Activated T-cell treated with anti-CD3 and anti-CD28 coated beads for 24 hours (primary cell): ENCODE data around the gene DLG5.

Experiments used
- DNase-seq: peaks from one replicate; pipeline ENCODE4 v3.0.0-alpha.2; 2020; ENCODE audit warnings: low read depth

DLG5 gene, protein sequence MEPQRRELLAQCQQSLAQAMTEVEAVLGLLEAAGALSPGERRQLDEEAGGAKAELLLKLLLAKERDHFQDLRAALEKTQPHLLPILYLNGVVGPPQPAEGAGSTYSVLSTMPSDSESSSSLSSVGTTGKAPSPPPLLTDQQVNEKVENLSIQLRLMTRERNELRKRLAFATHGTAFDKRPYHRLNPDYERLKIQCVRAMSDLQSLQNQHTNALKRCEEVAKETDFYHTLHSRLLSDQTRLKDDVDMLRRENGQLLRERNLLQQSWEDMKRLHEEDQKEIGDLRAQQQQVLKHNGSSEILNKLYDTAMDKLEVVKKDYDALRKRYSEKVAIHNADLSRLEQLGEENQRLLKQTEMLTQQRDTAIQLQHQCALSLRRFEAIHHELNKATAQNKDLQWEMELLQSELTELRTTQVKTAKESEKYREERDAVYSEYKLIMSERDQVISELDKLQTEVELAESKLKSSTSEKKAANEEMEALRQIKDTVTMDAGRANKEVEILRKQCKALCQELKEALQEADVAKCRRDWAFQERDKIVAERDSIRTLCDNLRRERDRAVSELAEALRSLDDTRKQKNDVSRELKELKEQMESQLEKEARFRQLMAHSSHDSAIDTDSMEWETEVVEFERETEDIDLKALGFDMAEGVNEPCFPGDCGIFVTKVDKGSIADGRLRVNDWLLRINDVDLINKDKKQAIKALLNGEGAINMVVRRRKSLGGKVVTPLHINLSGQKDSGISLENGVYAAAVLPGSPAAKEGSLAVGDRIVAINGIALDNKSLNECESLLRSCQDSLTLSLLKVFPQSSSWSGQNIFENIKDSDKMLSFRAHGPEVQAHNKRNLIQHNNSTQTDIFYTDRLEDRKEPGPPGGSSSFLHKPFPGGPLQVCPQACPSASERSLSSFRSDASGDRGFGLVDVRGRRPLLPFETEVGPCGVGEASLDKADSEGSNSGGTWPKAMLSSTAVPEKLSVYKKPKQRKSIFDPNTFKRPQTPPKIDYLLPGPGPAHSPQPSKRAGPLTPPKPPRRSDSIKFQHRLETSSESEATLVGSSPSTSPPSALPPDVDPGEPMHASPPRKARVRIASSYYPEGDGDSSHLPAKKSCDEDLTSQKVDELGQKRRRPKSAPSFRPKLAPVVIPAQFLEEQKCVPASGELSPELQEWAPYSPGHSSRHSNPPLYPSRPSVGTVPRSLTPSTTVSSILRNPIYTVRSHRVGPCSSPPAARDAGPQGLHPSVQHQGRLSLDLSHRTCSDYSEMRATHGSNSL (N-terminal part only)

GRCh38 chr10:77926566-77927401 lies at the start of gene DLG5:
DLG5 (minus strand) TSS chr10:77926755; CDS start chr10:77926520, 235 bp downstream.
- no peak for DNase-seq

DNA sequence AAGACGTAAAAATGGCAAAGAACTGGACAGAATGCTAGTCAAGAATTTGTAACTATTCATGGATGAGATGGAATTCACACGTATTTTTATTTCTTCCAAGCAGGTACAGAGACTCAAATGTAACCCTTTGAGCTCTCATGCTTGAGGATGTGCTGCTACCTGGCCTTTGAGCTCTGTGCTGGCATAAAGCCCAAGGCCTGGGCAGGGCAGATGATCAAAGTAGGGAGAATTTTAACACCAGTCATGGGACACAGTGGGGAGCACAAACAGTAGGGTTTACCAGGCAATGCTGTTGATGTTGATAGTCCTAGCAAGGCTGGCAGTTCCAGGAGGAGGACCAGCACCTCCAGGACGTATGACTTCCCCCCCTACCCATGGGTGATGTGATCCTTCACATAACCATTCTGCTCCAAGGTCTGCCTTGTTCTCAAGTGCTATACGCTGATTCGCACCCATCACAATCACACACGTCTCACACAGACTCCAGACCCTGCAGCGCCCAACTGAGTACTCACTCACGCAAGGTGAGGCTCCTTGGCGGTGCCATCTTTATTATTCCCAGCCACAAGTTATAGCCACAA lies 48.6 kb upstream of the DLG5 start:
- DNase-seq: no peak

- DNase-seq: no peak
Measured at GRCh38 chr10:77974396-77975074, 48.0 kb upstream of the DLG5 start.

DNA sequence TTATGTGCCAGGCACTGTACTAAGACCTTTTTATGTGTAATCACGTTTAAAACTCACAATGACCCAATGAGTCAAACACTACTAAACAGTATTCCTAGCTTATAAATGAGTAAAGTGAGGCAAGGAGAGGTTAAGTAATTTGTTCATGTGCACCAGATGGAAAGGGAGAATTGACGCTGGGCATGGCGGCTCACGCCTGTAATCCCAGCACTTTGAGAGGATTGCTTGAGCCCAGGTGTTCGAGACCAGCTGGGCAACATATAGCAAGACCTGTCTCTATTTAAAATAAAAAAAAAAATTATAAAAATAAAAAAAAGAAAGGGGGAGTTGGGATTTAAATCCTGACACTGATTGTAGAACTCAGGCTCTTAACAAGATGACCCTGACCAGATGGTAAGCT lies 46.7 kb upstream of the DLG5 start:
- DNase-seq: no peak

- DNase-seq: no peak
Measured at GRCh38 chr10:77972148-77972547, 45.6 kb upstream of the DLG5 start.

GRCh38 chr10:77971804-77972144 lies 45.2 kb upstream of the DLG5 start:
- no peak for DNase-seq

GRCh38 chr10:77970869-77971803 lies 44.6 kb upstream of the DLG5 start:
- DNase-seq: no peak

DNA sequence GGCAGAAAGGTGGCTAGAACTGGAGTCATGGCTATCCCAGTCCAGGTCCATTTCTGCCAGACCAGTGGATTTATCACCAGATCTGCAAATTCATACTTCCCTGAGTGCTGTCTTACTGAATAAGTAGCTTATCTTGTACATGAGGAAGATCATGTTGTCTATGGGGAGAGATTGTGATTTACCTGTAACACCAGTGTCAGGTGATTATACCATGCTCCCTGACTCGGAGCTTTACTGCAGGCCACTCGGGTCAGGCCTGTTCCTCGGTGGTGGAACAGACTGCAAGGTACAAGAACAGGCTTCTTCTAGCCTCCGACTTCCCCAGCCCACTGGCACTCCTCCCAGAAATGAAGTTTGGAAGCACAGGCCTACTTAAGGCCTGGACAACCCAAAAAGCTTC lies 42.6 kb upstream of the DLG5 start:
- no peak for DNase-seq

DNA sequence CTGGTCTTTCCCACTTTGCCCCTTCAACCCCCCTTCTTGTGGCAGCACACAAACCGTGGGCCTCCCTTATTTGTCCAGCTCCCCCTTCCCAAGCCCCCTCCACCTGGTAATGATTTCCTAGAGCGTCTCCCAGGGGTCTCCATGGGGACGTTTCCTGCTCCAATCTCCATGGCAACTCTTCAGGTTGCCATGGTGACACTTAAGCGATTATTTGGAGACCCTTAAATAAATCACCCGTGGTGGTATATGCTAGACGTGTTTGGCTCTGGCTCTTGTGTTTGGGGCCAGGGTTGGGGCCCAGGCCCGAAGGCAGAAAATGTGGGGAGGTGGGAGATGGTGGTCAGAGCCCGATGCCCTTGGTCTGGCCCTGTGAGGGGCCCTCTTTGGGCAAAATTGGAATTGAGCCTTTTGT lies 41.1 kb upstream of the DLG5 start:
- DNase-seq: no peak

DNA sequence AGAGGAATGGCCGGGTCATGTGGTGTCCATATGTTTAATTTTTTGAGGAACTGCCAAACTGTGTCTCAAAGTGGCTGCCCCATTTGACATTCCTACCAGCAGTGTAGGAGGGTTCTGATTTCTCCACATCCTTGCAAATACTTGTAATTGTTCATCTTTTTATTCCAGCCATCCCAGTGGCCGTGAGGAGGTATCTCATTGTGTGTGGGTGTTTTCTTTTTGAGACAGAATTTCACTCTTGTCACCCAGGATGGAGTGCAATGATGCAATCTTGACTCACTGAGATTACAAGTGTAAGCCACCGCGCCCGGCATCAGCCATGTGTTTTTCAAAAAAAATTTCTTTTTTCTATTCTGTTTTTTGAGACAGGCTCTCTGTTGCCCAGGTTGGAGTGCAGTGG lies 38.7 kb upstream of the DLG5 start:
- DNase-seq: no peak

GRCh38 chr10:77964811-77965210 lies 38.3 kb upstream of the DLG5 start:
- no peak for DNase-seq

DNA sequence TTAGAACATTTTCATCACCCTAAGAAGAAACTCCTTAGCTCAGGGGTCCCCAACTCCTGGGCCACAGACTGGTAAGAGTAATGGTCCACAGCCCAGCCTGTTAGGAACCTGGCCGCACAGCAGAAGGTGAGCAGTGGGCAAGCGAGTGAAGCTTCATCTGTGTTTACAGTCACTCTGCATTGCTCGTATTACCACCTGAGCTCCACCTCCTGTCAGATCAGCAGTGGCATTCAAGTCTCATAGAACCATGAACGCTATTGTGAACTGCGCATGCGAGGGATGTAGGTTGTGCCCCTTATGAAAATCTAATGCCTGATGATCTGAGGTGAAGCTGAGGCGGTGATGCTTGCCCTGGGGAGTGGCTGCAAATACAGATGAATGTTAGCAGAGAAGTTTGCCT lies 37.3 kb upstream of the DLG5 start:
- DNase-seq: no peak

DNA sequence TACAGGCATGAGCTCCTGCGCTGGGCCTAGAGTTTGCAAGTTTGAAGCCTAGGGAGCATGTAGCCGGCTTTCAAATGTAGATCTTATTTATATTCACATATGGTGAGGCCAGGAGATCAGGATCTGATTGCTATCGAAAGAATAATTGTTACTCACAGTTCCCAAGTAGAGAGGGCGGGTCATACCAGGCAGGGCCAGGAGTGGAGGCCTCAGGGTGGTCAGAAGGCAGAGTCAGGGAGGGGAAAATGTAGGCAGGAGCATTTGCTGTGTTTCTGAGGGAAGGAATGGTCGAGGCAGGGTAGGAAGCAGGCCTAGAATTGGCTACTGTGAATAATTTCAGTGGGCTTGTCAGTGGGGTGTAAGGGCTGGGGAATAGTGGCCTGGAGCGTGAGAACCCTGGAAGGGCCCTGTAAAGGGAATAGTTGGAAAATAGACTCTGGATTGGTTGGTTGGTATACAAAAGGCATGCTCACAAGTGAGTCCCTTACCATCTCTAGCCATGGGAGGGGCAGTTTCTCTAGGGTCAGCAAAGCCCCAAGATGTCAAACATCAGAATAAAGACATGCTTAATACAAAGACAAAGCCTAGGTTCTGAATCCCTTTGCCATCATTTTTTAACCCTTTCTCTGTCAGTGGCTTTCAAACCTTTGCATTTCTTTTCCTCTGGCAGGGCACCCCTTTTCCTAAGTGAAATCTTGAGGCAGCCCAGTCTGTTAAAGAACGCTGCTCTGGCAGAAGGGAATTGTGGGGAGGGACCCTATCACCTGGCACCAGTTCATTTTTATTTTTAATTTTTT lies 36.0 kb upstream of the DLG5 start:
- no peak for DNase-seq

GRCh38 chr10:77961668-77962067 lies 35.1 kb upstream of the DLG5 start:
- no peak for DNase-seq

- DNase-seq: no peak
Measured at GRCh38 chr10:77960829-77961329, 34.3 kb upstream of the DLG5 start.

GRCh38 chr10:77959887-77960455 lies 33.4 kb upstream of the DLG5 start:
- DNase-seq: no peak

DNA sequence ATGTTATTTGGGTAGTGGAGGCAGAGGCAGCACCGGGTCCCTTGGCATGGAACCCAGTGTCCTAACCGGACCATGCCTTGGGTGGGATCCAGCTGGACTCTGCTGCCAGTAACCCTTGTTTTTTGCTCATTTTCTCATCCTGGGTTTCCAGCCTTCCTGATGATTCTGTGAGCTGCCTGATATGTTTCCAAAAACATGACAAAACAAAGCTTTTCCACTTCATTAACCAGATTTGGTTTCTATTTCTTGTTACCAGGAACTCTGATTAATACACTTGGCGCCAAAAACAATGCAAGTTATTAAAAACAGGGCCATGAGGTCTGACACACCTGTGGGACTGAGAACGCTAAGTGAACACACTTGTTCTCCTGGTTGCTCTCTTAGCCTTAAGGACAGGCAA lies 32.8 kb upstream of the DLG5 start:
- no peak for DNase-seq

DNA sequence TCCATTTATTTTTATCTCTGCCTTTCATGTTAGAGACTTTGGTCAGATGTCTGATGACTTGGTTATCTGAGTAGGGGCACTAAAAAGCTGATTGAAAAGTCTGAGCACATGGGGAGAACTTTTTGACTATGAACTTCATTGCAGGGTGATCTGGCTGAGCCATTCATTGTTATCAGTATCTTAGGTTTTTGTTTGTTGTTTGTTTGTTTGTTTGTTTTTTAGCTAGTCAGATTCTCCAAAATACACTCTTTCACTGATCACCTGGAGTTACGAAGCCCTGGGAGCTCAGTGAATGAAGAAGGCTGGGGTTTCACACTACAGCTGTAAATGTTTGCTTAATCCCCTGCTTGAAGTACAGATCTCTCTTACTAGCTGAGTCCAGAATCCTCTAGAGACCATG lies 28.6 kb upstream of the DLG5 start:
- DNase-seq: no peak
